Sigmoid colon (tissue), 7 donors: ENCODE data around the gene PNLIPRP3. TPM values are rescaled to one million over a fixed set of nuclear protein-coding genes. Genes with fewer than 3 reads are reported as not detected.

Source experiments
- DNase-seq: peaks from one replicate; pipeline ENCODE4 v3.0.0-alpha.2; 2019
- H3K27ac ChIP-seq, 4 donors: fragments of 200-600 bp; sonication (generic); one replicate each; pipeline ENCODE4 v1.5.1; 2016 to 2019; ENCODE audit warnings: mild to moderate bottlenecking in 1 of 4
- H3K27me3 ChIP-seq, 3 donors: fragments of 200-600 bp; sonication (generic); one replicate each; pipeline ENCODE4 v1.5.1; 2019; ENCODE audit warnings: mild to moderate bottlenecking in 1 of 3
- H3K36me3 ChIP-seq, 4 donors: fragments of 200-600 bp; sonication (generic); one replicate each; pipeline ENCODE4 v1.5.1; 2016 to 2019
- H3K4me1 ChIP-seq, 4 donors: fragments of 200-600 bp; sonication (generic); one replicate each; pipeline ENCODE4 v1.5.1; 2017 to 2019
- H3K4me3 ChIP-seq, 4 donors: fragments of 200-600 bp; sonication (generic); one replicate each; pipeline ENCODE4 v1.5.1; 2017 to 2019; ENCODE audit warnings: mild to moderate bottlenecking in 2 of 4, moderate library complexity in 1 of 4
- H3K9me3 ChIP-seq, 4 donors: fragments of 200-600 bp in 3 of 4; sonication (generic) in 3 of 4; one replicate each; pipeline versions ENCODE4 v1.5.1 to v1.6.1; 2013 to 2019
- CTCF ChIP-seq, 4 experiments: fragments of 450-650 bp in 3 of 4; fragments of 200-600 bp in 1 of 4; IDR thresholded peaks; one replicate each; pipeline ENCODE4 v1.5.1; 2016 to 2019; ENCODE audit warnings: antibody characterized with exemption in 4 of 4, mild to moderate bottlenecking in 3 of 4, moderate library complexity in 2 of 4
- EP300 ChIP-seq, 4 donors: sonication (generic); formaldehyde crosslinking; IDR thresholded peaks; one replicate each; pipeline ENCODE4 v1.6.1; 2017; ENCODE audit warnings: antibody characterized with exemption in 4 of 4
- POLR2A ChIP-seq, 2 donors: fragments of 450-650 bp; IDR thresholded peaks; one replicate each; pipeline ENCODE4 v1.6.1; 2016; ENCODE audit warnings: antibody characterized with exemption in 2 of 2, mild to moderate bottlenecking in 2 of 2, moderate library complexity in 2 of 2
- POLR2AphosphoS5 ChIP-seq, 4 donors: sonication (generic); formaldehyde crosslinking; IDR thresholded peaks; one replicate each; pipeline ENCODE4 v1.6.1; 2017; ENCODE audit warnings: antibody characterized with exemption in 4 of 4
- WGBS, 2 donors: extraction: QIAGEN DNeasy Blood & Tissue Kit; methylation state at CpG; one replicate each; pipeline ENCODE4 v1.1.7; 2013; 5-methylcytosine and 5-hydroxymethylcytosine counted together
- intact Hi-C: fragments of 100-400 bp; cut with DNase I; formaldehyde crosslinking; loops from one replicate; pipeline ENCODE4 v1.15.1; 2023
- polyA plus RNA-seq, 3 donors: library from polyadenylated mRNA; stranded (reverse); fragments of 200-250 nt; gene quantifications; one replicate each; pipeline ENCODE4 v1.2.3, GENCODE V29; 2013
- total RNA-seq, 4 donors: library from RNA; depleted of rRNA; stranded (reverse); fragments of >200 nt; gene quantifications; one replicate each; pipeline ENCODE4 v1.1.0, GENCODE V29; 2016
- donor health status: healthy with polysubstance abuse.
- donor health status: Bipolar disorder and iron deficiency.
- donor health status: healthy.

Gene PNLIPRP3
- total and polyA plus RNA-seq, 7 donors = 0.54 TPM; not detected in 6

- DNase-seq = no peak
- H3K9me3 ChIP-seq = no peaks in the 10 kb centered on the region
- intact Hi-C loops = no loop called here
- no peaks in the 10 kb centered on the region for H3K4me1 ChIP-seq
- no peaks in the 10 kb centered on the region for H3K36me3 ChIP-seq
- no peak overlapping the region for H3K4me3 ChIP-seq
- H3K27ac ChIP-seq = no peak overlapping the region
- TF ChIP-seq POLR2A (IDR thresholded peaks at IDR 0.05) (no peak), CTCF (IDR thresholded peaks at IDR 0.05) (no peak), EP300 (IDR thresholded peaks at IDR 0.05) (no peak)
- no peaks in the 10 kb centered on the region for H3K27me3 ChIP-seq
- 91 to 93% methylated on average over 3 of the region's 3 CpGs for WGBS, 2 donors
Observed at GRCh38 chr10:116460219-116460618, 32.6 kb downstream of the PNLIPRP3 start.

- no peaks in the 10 kb centered on the region for H3K36me3 ChIP-seq
- no peaks in the 10 kb centered on the region for H3K9me3 ChIP-seq
- no peak for DNase-seq
- 48 to 60% methylated on average over 1 of the region's 1 CpG for WGBS, 2 donors
- H3K4me1 ChIP-seq = no peaks in the 10 kb centered on the region
- TF ChIP-seq POLR2A (IDR thresholded peaks at IDR 0.05) (no peak), CTCF (IDR thresholded peaks at IDR 0.05) (no peak), EP300 (IDR thresholded peaks at IDR 0.05) (no peak), POLR2AphosphoS5 (IDR thresholded peaks at IDR 0.05) (no peak)
- no peaks in the 10 kb centered on the region for H3K27me3 ChIP-seq
- intact Hi-C loops = no loop called here
- H3K27ac ChIP-seq = no peak overlapping the region
- no peak overlapping the region for H3K4me3 ChIP-seq
Observed at GRCh38 chr10:116461680-116462079, 34.0 kb downstream of the PNLIPRP3 start.

- H3K4me1 ChIP-seq = no peaks in the 10 kb centered on the region
- no peaks in the 10 kb centered on the region for H3K27me3 ChIP-seq
- 40 to 51% methylated on average over 2 of the region's 2 CpGs for WGBS, 2 donors
- no peak for DNase-seq
- H3K36me3 ChIP-seq = no peaks in the 10 kb centered on the region
- no peaks in the 10 kb centered on the region for H3K9me3 ChIP-seq
- no peak overlapping the region for H3K4me3 ChIP-seq
- no peak for TF ChIP-seq EP300 (IDR thresholded peaks at IDR 0.05)
- no peak for TF ChIP-seq CTCF (IDR thresholded peaks at IDR 0.05)
- TF ChIP-seq POLR2A (IDR thresholded peaks at IDR 0.05) = no peak
- TF ChIP-seq POLR2AphosphoS5 (IDR thresholded peaks at IDR 0.05) = no peak
- intact Hi-C loops = no loop called here
- no peak overlapping the region for H3K27ac ChIP-seq
Observed at GRCh38 chr10:116464257-116464656, 36.6 kb downstream of the PNLIPRP3 start.

- no peak for TF ChIP-seq EP300 (IDR thresholded peaks at IDR 0.05)
- TF ChIP-seq POLR2A (IDR thresholded peaks at IDR 0.05) = no peak
- TF ChIP-seq POLR2AphosphoS5 (IDR thresholded peaks at IDR 0.05) = no peak
- no peak for TF ChIP-seq CTCF (IDR thresholded peaks at IDR 0.05)
- Histone ChIP-seq H3K4me1 (no peaks in the 10 kb centered on the region), H3K4me3 (no peak overlapping the region), H3K9me3 (no peaks in the 10 kb centered on the region), H3K36me3 (no peaks in the 10 kb centered on the region), H3K27ac (no peak overlapping the region), H3K27me3 (no peaks in the 10 kb centered on the region)
- 30 to 36% methylated on average over 3 of the region's 3 CpGs for WGBS, 2 donors
- no peak for DNase-seq
- intact Hi-C loops = no loop called here
Observed at GRCh38 chr10:116465546-116465945, 37.9 kb downstream of the PNLIPRP3 start.

GRCh38 chr10:116466715-116467422, 39.2 kb downstream of the PNLIPRP3 start:
- H3K9me3 ChIP-seq = no peaks in the 10 kb centered on the region
- H3K36me3 ChIP-seq = no peaks in the 10 kb centered on the region
- H3K27ac ChIP-seq = no peak overlapping the region
- TF ChIP-seq POLR2AphosphoS5 (IDR thresholded peaks at IDR 0.05) (no peak), CTCF (IDR thresholded peaks at IDR 0.05) (no peak), EP300 (IDR thresholded peaks at IDR 0.05) (no peak), POLR2A (IDR thresholded peaks at IDR 0.05) (no peak)
- H3K4me3 ChIP-seq = no peak overlapping the region
- intact Hi-C loops = no loop called here
- no peaks in the 10 kb centered on the region for H3K27me3 ChIP-seq
- 79% methylated on average over 7 of the region's 7 CpGs for WGBS, 2 donors
- DNase-seq = no peak
- H3K4me1 ChIP-seq = no peaks in the 10 kb centered on the region
